ENCODE measurements around the gene NIN. TPM values are rescaled to one million over a fixed set of nuclear protein-coding genes. Genes with fewer than 3 reads are reported as not detected.

The NIN gene
- polyA plus RNA-seq, 3 donors: 34.6 to 36.0 (median 35.1) TPM

GRCh38 chr14:50768680-50769079 lies 62.3 kb downstream of the NIN start:
- no peak for DNase-seq (ENCODE audit: low read depth in 3 of 3, low spot score in 2 of 3)

- DNase-seq (ENCODE audit: low read depth in 3 of 3, low spot score in 2 of 3): no peak
Measured at GRCh38 chr14:50766338-50766886, 64.5 kb downstream of the NIN start.

GRCh38 chr14:50763382-50764007 lies 67.5 kb downstream of the NIN start:
- no peak for DNase-seq (ENCODE audit: low read depth in 3 of 3, low spot score in 2 of 3)

- no peak for DNase-seq (ENCODE audit: low read depth in 3 of 3, low spot score in 2 of 3)
Measured at GRCh38 chr14:50762931-50763300, 68.0 kb downstream of the NIN start.

GRCh38 chr14:50762001-50762930 lies 68.7 kb downstream of the NIN start:
- no peak for DNase-seq (ENCODE audit: low read depth in 3 of 3, low spot score in 2 of 3)

- DNase-seq (ENCODE audit: low read depth in 3 of 3, low spot score in 2 of 3): no peak
Measured at GRCh38 chr14:50759800-50760543, 71.0 kb downstream of the NIN start.

- DNase-seq (ENCODE audit: low read depth in 3 of 3, low spot score in 2 of 3): no peak
Measured at GRCh38 chr14:50758945-50759344, 72.0 kb downstream of the NIN start.

- DNase-seq (ENCODE audit: low read depth in 3 of 3, low spot score in 2 of 3): no peak
Measured at GRCh38 chr14:50758305-50758704, 72.7 kb downstream of the NIN start.

GRCh38 chr14:50757702-50758101 lies 73.3 kb downstream of the NIN start:
- no peak for DNase-seq (ENCODE audit: low read depth in 3 of 3, low spot score in 2 of 3)

GRCh38 chr14:50756300-50756699 lies 74.7 kb downstream of the NIN start:
- no peak for DNase-seq (ENCODE audit: low read depth in 3 of 3, low spot score in 2 of 3)

- no peak for DNase-seq (ENCODE audit: low read depth in 3 of 3, low spot score in 2 of 3)
Measured at GRCh38 chr14:50750323-50750722, 80.6 kb downstream of the NIN start.

- no peak for DNase-seq (ENCODE audit: low read depth in 3 of 3, low spot score in 2 of 3)
Measured at GRCh38 chr14:50745401-50746058, 85.4 kb downstream of the NIN start.

- no peak for DNase-seq (ENCODE audit: low read depth in 3 of 3, low spot score in 2 of 3)
Measured at GRCh38 chr14:50744231-50744630, 86.7 kb downstream of the NIN start.

- no peak for DNase-seq (ENCODE audit: low read depth in 3 of 3, low spot score in 2 of 3)
Measured at GRCh38 chr14:50741567-50741966, 89.4 kb downstream of the NIN start.

- DNase-seq (ENCODE audit: low read depth in 3 of 3, low spot score in 2 of 3): no peak
Measured at GRCh38 chr14:50740856-50741255, 90.1 kb downstream of the NIN start.

- no peak for DNase-seq (ENCODE audit: low read depth in 3 of 3, low spot score in 2 of 3)
Measured at GRCh38 chr14:50739186-50739585, 91.8 kb downstream of the NIN start.

GRCh38 chr14:50736932-50737419 lies 94.0 kb downstream of the NIN start:
- no peak for DNase-seq (ENCODE audit: low read depth in 3 of 3, low spot score in 2 of 3)

- no peak for DNase-seq (ENCODE audit: low read depth in 3 of 3, low spot score in 2 of 3)
Measured at GRCh38 chr14:50734950-50735695, 95.8 kb downstream of the NIN start.

GRCh38 chr14:50733494-50733893 lies 97.5 kb downstream of the NIN start:
- DNase-seq (ENCODE audit: low read depth in 3 of 3, low spot score in 2 of 3): no peak

GRCh38 chr14:50728836-50729235 lies 102.1 kb downstream of the NIN start:
- DNase-seq (ENCODE audit: low read depth in 3 of 3, low spot score in 2 of 3): no peak
